ENCODE results near the gene MEPCE.

Gene MEPCE

GRCh38 chr7:100415448-100415847, 14.2 kb upstream of the MEPCE start:
- no peak for DNase-seq
- H3K4me3 ChIP-seq (ENCODE audit: low read length): no peak overlapping the region
- no peak overlapping the region for H3K9ac ChIP-seq (ENCODE audit: low read length)
- no peaks in the 10 kb centered on the region for H3K27me3 ChIP-seq (replicated peaks; ENCODE audit: insufficient read depth, low read length)
- no peaks in the 10 kb centered on the region for H3K79me2 ChIP-seq (ENCODE audit: low read length)
- peaks cover 9% of the 10 kb centered on the region for H3F3A ChIP-seq (ENCODE audit: insufficient read depth, low read length)
- peaks cover 30% of the 10 kb centered on the region for H3K4me1 ChIP-seq (ENCODE audit: low read length)
- H3K36me3 ChIP-seq (replicated peaks; ENCODE audit: insufficient read depth, low read length): no peaks in the 10 kb centered on the region
- H2AFZ ChIP-seq (ENCODE audit: low read length): no peak overlapping the region
- H3K9me3 ChIP-seq (replicated peaks; ENCODE audit: insufficient read depth, low read length): no peaks in the 10 kb centered on the region
- no peaks in the 10 kb centered on the region for H4K20me1 ChIP-seq (ENCODE audit: insufficient read depth, low read length)
- H3K27ac ChIP-seq (ENCODE audit: low read length): no peak overlapping the region
- TF ChIP-seq CTCF (IDR thresholded peaks at IDR 0.05; ENCODE audit: low read length): no peak
- TF ChIP-seq EZH2 (optimal IDR thresholded peaks at IDR 0.05; ENCODE audit: low read depth, low read length): no peak
- TF ChIP-seq EZH2phosphoT487 (IDR thresholded peaks at IDR 0.05; ENCODE audit: low read length): no peak
- no peaks in the 10 kb centered on the region for H3K9me2 ChIP-seq (replicated peaks; ENCODE audit: insufficient read depth, low read length)
- no peak overlapping the region for H3K4me2 ChIP-seq (ENCODE audit: low read depth, low read length)

- Histone ChIP-seq H3K79me2 (ENCODE audit: low read length) (no peaks in the 10 kb centered on the region), H2AFZ (ENCODE audit: low read length) (0 out of 2 replicates have a peak overlapping the region, but pooled peaks have one; percentile 27), H3K9me2 (replicated peaks; ENCODE audit: insufficient read depth, low read length) (no peaks in the 10 kb centered on the region), H3K4me3 (ENCODE audit: low read length) (no peak overlapping the region), H3K27me3 (replicated peaks; ENCODE audit: insufficient read depth, low read length) (no peaks in the 10 kb centered on the region), H3K9ac (ENCODE audit: low read length) (no peak overlapping the region), H3K4me1 (ENCODE audit: low read length) (peaks cover 32% of the 10 kb centered on the region), H3K27ac (ENCODE audit: low read length) (peak overlapping the region; percentile 8; the same call in 1 of the 2 replicates), H3K4me2 (ENCODE audit: low read depth, low read length) (peak overlapping the region; percentile 28), H3F3A (ENCODE audit: insufficient read depth, low read length) (peaks cover 9% of the 10 kb centered on the region), H3K36me3 (replicated peaks; ENCODE audit: insufficient read depth, low read length) (no peaks in the 10 kb centered on the region), H3K9me3 (replicated peaks; ENCODE audit: insufficient read depth, low read length) (no peaks in the 10 kb centered on the region), H4K20me1 (ENCODE audit: insufficient read depth, low read length) (no peaks in the 10 kb centered on the region)
- no peak for DNase-seq
- TF ChIP-seq EZH2phosphoT487 (IDR thresholded peaks at IDR 0.05; ENCODE audit: low read length): no peak
- no peak for TF ChIP-seq EZH2 (optimal IDR thresholded peaks at IDR 0.05; ENCODE audit: low read depth, low read length)
- peak; percentile 18 for TF ChIP-seq CTCF (IDR thresholded peaks at IDR 0.05; ENCODE audit: low read length)
Observed at GRCh38 chr7:100418930-100419659, 10.5 kb upstream of the MEPCE start.

DNA sequence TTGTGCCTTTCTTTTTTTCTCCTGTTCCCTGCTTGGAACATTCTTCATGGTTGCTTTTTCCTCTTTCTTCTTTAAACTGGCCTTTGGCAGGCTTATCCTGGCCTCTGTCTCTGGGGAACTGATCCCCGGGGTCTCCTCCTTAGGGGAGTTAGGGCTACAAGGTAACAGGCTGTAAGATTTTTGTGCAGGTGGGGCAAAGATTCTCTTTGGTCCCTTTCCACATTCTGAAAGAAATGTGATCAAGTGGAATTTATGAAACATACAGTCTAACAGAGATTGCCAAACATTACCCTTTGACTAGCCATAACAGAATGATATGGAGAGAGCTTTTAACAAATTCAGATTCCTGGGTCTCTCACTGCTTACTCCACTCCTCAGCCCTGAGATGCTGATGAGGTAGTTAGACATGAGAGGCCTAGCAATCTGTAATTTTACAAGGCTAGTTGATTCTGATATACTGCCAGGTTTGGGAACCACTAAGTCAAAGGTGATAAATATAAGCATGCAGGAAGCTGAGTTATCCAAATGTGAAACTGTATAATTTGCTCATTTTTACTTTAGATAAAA, 9.9 kb upstream of the MEPCE start:
- DNase-seq: no peak
- no peak for TF ChIP-seq CTCF (IDR thresholded peaks at IDR 0.05; ENCODE audit: low read length)
- TF ChIP-seq EZH2 (optimal IDR thresholded peaks at IDR 0.05; ENCODE audit: low read depth, low read length): no peak
- no peak for TF ChIP-seq EZH2phosphoT487 (IDR thresholded peaks at IDR 0.05; ENCODE audit: low read length)
- Histone ChIP-seq H3K36me3 (replicated peaks; ENCODE audit: insufficient read depth, low read length) (no peaks in the 10 kb centered on the region), H3K4me2 (ENCODE audit: low read depth, low read length) (peak overlapping the region; percentile 28; the same call in 1 of the 2 replicates), H3K9me3 (replicated peaks; ENCODE audit: insufficient read depth, low read length) (no peaks in the 10 kb centered on the region), H3K27ac (ENCODE audit: low read length) (peak overlapping the region; percentile 8; the same call in 1 of the 2 replicates), H3K27me3 (replicated peaks; ENCODE audit: insufficient read depth, low read length) (no peaks in the 10 kb centered on the region), H3K4me1 (ENCODE audit: low read length) (peaks cover 28% of the 10 kb centered on the region), H3K9ac (ENCODE audit: low read length) (no peak overlapping the region), H3K79me2 (ENCODE audit: low read length) (no peaks in the 10 kb centered on the region), H3F3A (ENCODE audit: insufficient read depth, low read length) (peaks cover 9% of the 10 kb centered on the region), H4K20me1 (ENCODE audit: insufficient read depth, low read length) (no peaks in the 10 kb centered on the region), H2AFZ (ENCODE audit: low read length) (0 out of 2 replicates have a peak overlapping the region, but pooled peaks have one; percentile 27), H3K9me2 (replicated peaks; ENCODE audit: insufficient read depth, low read length) (no peaks in the 10 kb centered on the region), H3K4me3 (ENCODE audit: low read length) (no peak overlapping the region)
